GM21515 (cell line): ENCODE measurements around the gene TTLL9.

Source experiments
- ATAC-seq: cut with Tn5 transposase; IDR thresholded peaks from one replicate; pipeline ENCODE4 v1.9.1; 2021; ENCODE audit not compliant: unreplicated experiment

Gene TTLL9

GRCh38 chr20:31857861-31858759, 12.3 kb upstream of the TTLL9 start:
- no peak for ATAC-seq

- no peak for ATAC-seq
Measured at GRCh38 chr20:31858760-31859083, 11.7 kb upstream of the TTLL9 start.

GRCh38 chr20:31859266-31859997, 11.0 kb upstream of the TTLL9 start:
- ATAC-seq, result no peak

DNA sequence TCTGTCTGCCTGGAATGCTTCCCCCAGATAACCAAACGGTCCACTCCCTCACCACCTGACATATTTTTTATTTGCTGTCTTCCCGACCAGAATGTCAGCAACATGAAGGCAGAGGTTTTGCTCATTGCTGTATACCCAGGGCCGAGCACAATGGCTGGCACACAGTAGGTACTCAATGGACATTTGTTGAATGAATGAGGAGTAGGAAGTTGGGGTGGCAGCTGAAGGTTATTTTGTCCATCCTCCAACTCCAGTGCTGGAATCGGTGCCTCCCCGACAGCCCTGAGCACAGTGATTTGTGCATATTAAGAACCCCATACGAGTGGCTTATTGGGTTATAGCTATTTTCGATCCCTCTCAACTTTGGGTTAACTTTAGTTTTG, 10.4 kb upstream of the TTLL9 start:
- no peak for ATAC-seq

DNA sequence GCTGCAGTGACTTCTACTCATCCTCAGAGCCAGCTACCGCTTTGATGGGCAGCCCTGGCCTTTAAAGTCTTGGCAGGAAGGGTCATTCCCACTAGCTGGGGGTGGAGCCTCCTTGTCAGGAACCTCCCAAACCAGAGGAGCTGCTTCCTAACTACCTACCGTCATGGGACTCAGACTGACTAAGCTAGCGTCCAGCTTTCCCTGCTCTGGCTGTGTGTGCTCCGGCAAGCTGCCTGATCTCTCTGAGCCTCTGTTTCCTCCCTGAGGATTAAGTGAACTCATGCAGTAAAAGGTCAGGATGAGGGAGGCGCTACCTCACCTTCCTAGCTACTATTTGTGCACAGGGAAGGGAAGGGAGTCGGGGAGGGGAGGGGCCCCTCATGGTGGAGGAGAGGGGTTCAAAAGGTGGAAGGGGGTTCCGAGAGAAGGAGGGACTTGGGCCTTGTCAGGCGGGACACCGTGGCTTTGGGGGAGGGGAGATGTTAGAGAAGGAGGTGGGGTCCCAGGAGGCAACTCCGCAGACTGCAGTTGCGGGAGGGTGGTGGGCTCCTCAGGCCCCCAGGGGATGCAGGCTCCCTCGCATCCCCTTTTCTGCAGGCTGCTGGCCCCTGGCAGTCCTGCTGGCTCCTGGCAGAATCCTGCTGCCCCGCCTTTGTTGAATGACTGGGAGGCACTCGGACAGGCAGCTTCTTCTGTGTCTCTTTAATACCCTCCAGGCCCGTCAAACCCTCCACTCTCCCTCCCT, 9.9 kb upstream of the TTLL9 start:
- ATAC-seq, result no peak

- peak; percentile 30 for ATAC-seq
Measured at GRCh38 chr20:31861135-31861384, 9.4 kb upstream of the TTLL9 start.

GRCh38 chr20:31861385-31862156, 8.9 kb upstream of the TTLL9 start:
- ATAC-seq, result peak; percentile 59

GRCh38 chr20:31862157-31862470, 8.3 kb upstream of the TTLL9 start:
- no peak for ATAC-seq

DNA sequence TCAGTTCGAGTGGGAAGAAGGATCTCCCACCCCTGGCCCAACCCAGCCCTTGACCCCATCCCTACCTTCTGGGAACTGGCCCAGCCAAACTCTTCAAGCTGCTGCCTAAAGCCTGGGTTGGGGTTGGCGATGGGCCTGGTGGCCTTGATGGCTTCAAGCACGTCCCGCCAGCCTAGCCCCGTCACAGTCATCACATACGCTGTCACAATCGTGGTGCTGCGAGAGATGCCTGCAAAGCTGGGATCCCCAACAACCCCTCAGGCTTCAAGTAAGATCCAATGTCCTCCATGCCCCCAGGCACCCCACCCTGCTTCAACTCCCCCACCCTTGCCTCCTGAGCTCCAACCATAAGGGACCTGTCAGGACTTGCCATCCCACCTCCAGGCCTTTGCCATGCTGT, 7.9 kb upstream of the TTLL9 start:
- ATAC-seq, result no peak

GRCh38 chr20:31863296-31864085, 6.9 kb upstream of the TTLL9 start:
- ATAC-seq, result no peak

DNA sequence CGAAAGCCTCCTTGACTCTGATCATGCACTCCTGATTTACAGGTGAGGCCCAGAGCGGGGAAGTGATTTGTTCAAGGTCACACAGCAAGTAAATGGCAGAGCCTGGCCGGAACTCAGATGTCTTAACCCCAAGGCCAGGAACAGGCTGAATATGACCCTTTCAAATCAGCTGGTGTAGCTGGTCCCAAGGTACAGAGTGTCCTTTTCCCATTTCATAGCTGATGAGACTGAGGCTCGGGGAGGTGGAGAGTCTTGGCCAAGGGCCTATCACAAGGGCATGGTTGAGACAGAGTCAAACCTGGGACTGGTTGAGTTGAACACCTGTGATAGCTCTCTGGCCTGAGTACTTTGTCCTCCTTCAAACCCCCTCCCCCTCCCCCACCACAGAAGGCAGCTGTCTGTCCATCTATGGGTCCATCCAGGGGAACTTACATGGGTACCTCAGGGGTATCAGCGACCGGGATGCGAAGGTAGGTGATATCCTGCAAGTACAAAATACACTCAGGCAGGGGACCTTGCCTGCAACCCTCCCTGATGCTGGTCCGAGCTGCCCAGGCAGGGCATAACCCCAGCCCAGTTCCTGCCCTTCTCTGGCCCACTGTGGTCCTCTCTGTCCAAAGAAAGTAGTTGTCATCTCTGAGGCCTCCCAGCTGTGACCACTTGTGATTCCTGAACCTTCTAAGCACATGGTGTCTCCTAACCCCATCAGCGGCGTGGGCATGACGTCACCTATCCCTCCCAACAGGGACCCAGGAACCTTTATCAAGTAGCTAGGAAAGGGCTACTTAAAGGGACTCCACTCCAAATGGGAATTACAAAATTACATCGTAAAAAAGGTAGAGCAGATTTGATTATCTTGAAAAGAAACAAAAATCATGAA, 5.7 kb upstream of the TTLL9 start:
- ATAC-seq, result no peak

DNA sequence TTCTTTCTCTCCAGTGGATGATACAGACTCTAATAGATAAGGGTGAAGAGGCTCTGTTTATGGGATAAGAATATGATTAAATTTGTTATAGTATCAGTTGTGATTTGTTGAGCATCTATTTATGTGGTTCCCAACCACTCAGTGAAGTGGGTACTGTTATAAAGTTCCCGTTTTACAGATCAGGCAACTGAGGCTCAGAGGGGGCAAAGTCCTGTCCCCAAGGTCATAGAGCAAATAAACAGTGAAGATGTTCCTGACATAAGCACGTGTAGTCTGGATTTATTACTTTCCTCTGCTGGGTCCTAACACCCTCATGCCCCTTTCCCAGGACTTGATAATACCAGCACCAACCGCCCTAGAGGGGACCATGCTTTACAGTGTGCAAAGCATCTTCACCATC, 4.2 kb upstream of the TTLL9 start:
- ATAC-seq, result no peak

GRCh38 chr20:31868853-31869672, 1.4 kb upstream of the TTLL9 start:
- ATAC-seq, result no peak

GRCh38 chr20:31869673-31869941, 827 bp upstream of the TTLL9 start:
- no peak for ATAC-seq

DNA sequence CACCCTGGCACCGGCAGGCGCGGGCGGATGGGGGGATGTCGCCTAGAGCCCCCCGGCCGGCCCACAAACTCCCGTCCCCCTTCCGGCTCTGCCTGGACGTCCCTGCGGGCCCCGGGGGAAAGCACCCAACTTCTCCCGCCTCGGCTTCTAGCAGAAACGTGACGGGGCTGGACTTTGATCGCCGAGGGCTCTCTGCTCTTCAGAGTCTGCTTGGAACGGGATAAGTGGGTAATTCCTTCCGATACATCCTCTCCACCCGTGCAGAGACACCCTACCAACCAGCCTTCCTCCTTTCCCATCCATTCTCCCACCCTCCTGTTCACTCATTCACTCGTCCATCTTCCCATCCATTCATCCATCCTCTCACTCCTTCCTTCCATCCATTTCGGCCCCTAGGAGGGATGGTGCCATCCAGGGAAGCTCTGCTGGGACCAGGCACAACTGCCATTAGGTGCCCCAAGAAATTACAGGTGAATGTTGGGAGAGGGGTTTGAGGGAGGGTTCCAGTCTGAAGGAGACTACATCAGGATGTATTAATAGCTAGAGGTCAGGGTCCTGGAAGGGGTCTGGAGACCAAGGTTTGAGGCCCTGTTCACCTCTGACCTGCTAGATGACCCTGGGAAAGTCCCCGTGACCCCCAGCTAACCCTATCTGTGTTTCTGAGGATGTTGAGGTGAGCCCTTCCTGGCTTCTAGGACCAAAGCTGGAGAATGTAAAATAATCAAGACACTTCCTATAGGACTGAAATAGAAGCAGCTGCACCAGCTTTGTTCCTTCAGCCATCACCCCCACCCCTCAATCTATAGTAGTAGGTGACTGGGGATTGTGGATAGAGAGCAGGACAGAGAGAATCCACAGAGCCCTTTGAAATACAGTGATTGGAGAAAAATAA, 538 bp downstream of the TTLL9 start:
- ATAC-seq, result no peak

- no peak for ATAC-seq
Measured at GRCh38 chr20:31871618-31871954, 1.2 kb downstream of the TTLL9 start.

GRCh38 chr20:31872406-31872805, 2.0 kb downstream of the TTLL9 start:
- no peak for ATAC-seq

DNA sequence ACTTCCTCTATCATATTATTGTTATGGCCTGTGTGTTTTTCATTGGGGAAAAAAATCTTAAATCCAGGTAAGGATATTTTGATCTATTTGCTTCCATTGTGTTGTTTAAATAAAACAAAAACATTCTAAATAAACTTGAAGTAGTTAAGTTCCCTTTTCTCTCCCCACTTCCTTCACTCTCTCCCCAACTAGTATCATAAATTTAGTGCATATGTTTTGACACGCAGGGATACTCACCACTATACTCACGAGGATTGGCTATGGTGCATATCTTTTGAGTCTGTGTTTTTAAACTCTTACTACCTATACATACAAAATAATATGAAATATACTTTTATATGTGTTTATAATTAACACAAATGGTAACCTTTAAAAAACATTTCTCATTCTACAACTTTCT, 5.2 kb downstream of the TTLL9 start:
- no peak for ATAC-seq
